ENCODE data around the gene CARS2.

Gene CARS2

DNA sequence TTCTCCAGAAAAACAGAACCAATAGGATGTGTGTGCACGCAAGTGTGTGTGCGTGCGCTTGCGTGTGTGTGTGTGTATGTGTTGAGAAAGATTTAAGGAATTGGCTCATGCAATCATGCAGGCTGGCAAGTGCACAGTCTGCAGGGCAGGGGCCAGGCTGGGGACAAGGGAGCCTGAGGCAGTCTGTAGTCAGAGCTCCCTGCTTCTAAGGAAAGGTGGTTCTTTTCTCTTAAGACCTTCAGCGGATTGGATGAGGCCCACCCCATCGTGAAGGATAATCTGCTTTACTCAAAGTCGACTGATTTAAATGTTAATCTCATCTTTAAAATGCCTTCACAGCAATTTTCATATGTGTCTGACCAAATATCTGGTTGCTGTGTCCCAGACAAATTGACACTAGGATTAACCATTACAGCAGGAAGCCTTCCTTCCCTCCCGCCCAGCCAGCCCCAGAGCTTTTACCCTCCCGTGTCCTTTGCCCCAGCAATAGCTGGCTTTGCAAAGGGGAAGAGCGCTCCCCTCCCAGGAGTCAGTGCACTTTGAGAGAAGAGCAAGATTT lies 105.6 kb downstream of the CARS2 start (continued):
- no peak for TF ChIP-seq ZFP3 (CRISPR knock-in tag; IDR thresholded peaks at IDR 0.05)
- no peak for TF ChIP-seq ARNTL (CRISPR knock-in tag; IDR thresholded peaks at IDR 0.05; ENCODE audit: borderline replicate concordance, low read depth)
- no peak for TF ChIP-seq ESRRG (CRISPR knock-in tag; IDR thresholded peaks at IDR 0.05)

DNA sequence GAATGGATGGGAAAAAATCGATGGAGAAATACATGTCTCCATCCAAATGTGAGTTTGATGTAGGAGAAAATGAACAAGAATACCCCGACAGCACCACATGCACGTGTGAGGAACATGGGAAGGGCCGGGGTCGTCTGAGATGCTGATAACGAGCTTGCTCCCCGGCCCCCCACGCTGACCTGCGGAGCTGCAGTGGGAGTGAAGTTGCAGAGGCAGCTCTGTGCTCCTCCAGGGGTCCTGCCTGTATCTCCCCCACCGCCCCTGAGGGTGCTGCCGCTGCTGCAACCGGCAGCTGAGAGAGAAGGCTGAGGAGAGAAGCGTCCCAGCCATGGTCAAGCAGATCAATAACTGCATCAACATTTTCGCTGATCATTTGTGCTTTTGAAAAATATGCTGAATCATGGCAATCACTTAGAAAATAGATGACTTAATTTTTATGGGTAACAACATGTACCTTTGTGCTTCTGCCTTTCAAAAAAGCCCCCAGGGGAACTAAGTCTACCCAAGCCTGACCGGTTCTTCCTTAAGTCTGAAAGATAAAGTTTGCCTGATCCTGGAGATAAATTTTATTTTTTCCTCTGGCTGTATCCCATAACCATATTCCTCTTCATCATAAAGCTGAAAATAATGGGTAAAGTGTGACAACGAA lies 108.8 kb downstream of the CARS2 start:
- no peak for ATAC-seq
- TF ChIP-seq ZNF8 (CRISPR knock-in tag; IDR thresholded peaks at IDR 0.05) (no peak), TOX (CRISPR knock-in tag; IDR thresholded peaks at IDR 0.05; ENCODE audit: borderline replicate concordance) (no peak)

DNA sequence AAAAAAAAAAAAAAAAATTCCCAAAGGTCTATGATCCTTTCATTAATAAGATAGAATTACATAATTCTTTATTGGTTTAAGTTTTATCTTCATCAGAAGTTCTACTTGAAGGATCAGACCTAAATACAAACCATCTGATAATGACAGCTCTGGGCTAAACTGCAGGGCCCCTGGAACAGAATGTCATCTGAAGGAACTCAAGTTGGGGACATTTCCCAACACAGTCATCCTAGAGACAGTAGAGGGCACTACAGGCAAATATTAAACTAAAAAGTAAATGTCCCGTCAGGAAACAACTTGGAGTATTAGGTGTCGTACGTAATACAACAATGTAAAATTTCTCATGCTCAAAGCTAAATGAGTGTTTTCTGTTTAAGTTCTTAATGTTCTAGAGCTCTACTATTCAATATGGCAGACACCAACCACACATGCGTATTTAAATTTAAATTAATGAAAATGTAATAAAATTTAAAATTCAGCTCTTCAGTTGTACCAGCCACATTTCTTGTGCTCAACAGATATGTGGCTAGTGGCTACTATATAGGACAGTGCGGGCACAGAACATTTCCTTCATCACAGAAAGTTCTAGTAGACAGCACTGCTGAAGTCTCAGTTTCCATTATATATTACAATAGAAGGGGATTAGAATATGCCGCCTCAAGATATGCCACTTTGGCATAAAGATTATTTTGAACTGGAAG lies 112.3 kb downstream of the CARS2 start:
- peak; percentile 93 for ATAC-seq
- no peak for TF ChIP-seq ZFP3 (CRISPR knock-in tag; IDR thresholded peaks at IDR 0.05)
- TF ChIP-seq, protein P1, sequence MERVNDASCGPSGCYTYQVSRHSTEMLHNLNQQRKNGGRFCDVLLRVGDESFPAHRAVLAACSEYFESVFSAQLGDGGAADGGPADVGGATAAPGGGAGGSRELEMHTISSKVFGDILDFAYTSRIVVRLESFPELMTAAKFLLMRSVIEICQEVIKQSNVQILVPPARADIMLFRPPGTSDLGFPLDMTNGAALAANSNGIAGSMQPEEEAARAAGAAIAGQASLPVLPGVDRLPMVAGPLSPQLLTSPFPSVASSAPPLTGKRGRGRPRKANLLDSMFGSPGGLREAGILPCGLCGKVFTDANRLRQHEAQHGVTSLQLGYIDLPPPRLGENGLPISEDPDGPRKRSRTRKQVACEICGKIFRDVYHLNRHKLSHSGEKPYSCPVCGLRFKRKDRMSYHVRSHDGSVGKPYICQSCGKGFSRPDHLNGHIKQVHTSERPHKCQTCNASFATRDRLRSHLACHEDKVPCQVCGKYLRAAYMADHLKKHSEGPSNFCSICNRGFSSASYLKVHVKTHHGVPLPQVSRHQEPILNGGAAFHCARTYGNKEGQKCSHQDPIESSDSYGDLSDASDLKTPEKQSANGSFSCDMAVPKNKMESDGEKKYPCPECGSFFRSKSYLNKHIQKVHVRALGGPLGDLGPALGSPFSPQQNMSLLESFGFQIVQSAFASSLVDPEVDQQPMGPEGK (CRISPR knock-in tag; IDR thresholded peaks at IDR 0.05; ENCODE audit: borderline replicate concordance) = no peak
- no peak for TF ChIP-seq GLIS3 (CRISPR knock-in tag; IDR thresholded peaks at IDR 0.05)
- no peak for TF ChIP-seq ZC3H10 (CRISPR knock-in tag; IDR thresholded peaks at IDR 0.05)
- no peak for TF ChIP-seq ESRRG (CRISPR knock-in tag; IDR thresholded peaks at IDR 0.05)
- TF ChIP-seq, protein P2, sequence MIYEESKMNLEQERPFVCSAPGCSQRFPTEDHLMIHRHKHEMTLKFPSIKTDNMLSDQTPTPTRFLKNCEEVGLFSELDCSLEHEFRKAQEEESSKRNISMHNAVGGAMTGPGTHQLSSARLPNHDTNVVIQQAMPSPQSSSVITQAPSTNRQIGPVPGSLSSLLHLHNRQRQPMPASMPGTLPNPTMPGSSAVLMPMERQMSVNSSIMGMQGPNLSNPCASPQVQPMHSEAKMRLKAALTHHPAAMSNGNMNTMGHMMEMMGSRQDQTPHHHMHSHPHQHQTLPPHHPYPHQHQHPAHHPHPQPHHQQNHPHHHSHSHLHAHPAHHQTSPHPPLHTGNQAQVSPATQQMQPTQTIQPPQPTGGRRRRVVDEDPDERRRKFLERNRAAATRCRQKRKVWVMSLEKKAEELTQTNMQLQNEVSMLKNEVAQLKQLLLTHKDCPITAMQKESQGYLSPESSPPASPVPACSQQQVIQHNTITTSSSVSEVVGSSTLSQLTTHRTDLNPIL (CRISPR knock-in tag; IDR thresholded peaks at IDR 0.05; ENCODE audit: low read depth) = no peak

DNA sequence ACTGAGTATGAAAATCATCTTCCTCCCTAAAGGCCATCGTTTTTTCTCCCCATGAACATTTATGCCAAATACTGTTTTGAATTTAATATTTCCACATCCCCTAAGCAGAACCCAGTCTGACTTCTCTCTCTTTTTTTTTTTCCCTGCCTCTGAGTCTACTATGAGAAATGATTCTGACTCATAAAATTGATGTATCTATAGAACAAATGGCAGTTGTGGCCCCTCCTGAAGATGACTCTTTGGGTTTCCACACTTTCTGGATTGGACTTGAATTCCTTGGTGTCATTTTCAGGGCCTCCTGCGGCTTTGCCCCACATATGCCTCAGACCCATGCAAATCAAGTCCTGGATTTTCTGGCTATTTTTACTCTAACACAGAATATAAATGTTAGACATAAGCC lies 113.3 kb downstream of the CARS2 start:
- TF ChIP-seq PPARA (CRISPR knock-in tag; IDR thresholded peaks at IDR 0.05; ENCODE audit: borderline replicate concordance) = no peak
- TF ChIP-seq, protein P3, sequence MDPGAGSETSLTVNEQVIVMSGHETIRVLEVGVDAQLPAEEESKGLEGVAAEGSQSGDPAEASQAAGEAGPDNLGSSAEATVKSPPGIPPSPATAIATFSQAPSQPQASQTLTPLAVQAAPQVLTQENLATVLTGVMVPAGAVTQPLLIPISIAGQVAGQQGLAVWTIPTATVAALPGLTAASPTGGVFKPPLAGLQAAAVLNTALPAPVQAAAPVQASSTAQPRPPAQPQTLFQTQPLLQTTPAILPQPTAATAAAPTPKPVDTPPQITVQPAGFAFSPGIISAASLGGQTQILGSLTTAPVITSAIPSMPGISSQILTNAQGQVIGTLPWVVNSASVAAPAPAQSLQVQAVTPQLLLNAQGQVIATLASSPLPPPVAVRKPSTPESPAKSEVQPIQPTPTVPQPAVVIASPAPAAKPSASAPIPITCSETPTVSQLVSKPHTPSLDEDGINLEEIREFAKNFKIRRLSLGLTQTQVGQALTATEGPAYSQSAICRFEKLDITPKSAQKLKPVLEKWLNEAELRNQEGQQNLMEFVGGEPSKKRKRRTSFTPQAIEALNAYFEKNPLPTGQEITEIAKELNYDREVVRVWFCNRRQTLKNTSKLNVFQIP (CRISPR knock-in tag; IDR thresholded peaks at IDR 0.05; ENCODE audit: borderline replicate concordance, low read depth) = no peak
- no peak for TF ChIP-seq RARB (CRISPR knock-in tag; IDR thresholded peaks at IDR 0.05)
- TF ChIP-seq, protein P4, sequence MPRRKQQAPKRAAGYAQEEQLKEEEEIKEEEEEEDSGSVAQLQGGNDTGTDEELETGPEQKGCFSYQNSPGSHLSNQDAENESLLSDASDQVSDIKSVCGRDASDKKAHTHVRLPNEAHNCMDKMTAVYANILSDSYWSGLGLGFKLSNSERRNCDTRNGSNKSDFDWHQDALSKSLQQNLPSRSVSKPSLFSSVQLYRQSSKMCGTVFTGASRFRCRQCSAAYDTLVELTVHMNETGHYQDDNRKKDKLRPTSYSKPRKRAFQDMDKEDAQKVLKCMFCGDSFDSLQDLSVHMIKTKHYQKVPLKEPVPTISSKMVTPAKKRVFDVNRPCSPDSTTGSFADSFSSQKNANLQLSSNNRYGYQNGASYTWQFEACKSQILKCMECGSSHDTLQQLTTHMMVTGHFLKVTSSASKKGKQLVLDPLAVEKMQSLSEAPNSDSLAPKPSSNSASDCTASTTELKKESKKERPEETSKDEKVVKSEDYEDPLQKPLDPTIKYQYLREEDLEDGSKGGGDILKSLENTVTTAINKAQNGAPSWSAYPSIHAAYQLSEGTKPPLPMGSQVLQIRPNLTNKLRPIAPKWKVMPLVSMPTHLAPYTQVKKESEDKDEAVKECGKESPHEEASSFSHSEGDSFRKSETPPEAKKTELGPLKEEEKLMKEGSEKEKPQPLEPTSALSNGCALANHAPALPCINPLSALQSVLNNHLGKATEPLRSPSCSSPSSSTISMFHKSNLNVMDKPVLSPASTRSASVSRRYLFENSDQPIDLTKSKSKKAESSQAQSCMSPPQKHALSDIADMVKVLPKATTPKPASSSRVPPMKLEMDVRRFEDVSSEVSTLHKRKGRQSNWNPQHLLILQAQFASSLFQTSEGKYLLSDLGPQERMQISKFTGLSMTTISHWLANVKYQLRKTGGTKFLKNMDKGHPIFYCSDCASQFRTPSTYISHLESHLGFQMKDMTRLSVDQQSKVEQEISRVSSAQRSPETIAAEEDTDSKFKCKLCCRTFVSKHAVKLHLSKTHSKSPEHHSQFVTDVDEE (CRISPR knock-in tag; IDR thresholded peaks at IDR 0.05) = no peak
- TF ChIP-seq, protein P2 (CRISPR knock-in tag; IDR thresholded peaks at IDR 0.05; ENCODE audit: low read depth) = no peak
- no peak for TF ChIP-seq ESRRG (CRISPR knock-in tag; IDR thresholded peaks at IDR 0.05)
- no peak for TF ChIP-seq ISL1 (CRISPR knock-in tag; IDR thresholded peaks at IDR 0.05)
- TF ChIP-seq CSDC2 (CRISPR knock-in tag; IDR thresholded peaks at IDR 0.05) = no peak
- TF ChIP-seq, protein P5, sequence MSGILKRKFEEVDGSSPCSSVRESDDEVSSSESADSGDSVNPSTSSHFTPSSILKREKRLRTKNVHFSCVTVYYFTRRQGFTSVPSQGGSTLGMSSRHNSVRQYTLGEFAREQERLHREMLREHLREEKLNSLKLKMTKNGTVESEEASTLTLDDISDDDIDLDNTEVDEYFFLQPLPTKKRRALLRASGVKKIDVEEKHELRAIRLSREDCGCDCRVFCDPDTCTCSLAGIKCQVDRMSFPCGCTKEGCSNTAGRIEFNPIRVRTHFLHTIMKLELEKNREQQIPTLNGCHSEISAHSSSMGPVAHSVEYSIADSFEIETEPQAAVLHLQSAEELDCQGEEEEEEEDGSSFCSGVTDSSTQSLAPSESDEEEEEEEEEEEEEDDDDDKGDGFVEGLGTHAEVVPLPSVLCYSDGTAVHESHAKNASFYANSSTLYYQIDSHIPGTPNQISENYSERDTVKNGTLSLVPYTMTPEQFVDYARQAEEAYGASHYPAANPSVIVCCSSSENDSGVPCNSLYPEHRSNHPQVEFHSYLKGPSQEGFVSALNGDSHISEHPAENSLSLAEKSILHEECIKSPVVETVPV (CRISPR knock-in tag; IDR thresholded peaks at IDR 0.05) = no peak
- TF ChIP-seq, protein P1 (CRISPR knock-in tag; IDR thresholded peaks at IDR 0.05; ENCODE audit: borderline replicate concordance) = no peak
- TF ChIP-seq TCF4 (CRISPR knock-in tag; IDR thresholded peaks at IDR 0.05; ENCODE audit: borderline replicate concordance) = no peak
- no peak for TF ChIP-seq ZFP30 (CRISPR knock-in tag; IDR thresholded peaks at IDR 0.05)
- TF ChIP-seq SNAI2 (CRISPR knock-in tag; IDR thresholded peaks at IDR 0.05) = no peak
- no peak for TF ChIP-seq OSR1 (CRISPR knock-in tag; IDR thresholded peaks at IDR 0.05)
- no peak for TF ChIP-seq ZFP3 (CRISPR knock-in tag; IDR thresholded peaks at IDR 0.05)
- ATAC-seq = no peak
